AG04449 (cell line): ENCODE data around the gene PNLIPRP3.

Source experiments
- CTCF ChIA-PET: fragments of 350-600 bp; formaldehyde crosslinking; extraction: SDS; loops from one replicate; lab custom pipeline; 2021; ENCODE audit warnings: antibody characterized with exemption; lab: Yijun Ruan, JAX
- POLR2A ChIA-PET: fragments of 400-600, 350-600 bp; formaldehyde crosslinking; extraction: SDS; loops from one replicate; lab custom pipeline; 2020; ENCODE audit warnings: antibody characterized with exemption, inconsistent platforms; lab: Yijun Ruan, JAX
- DNase-seq: peaks from one replicate; pipeline ENCODE4 v3.0.0-alpha.2; 2010; ENCODE audit warnings: low read depth, low spot score
- H3K4me3 ChIP-seq: 2 replicates; pipeline ENCODE4 v1.5.1; 2011; ENCODE audit warnings: low read depth, mild to moderate bottlenecking, control low read depth, low read length
- CTCF ChIP-seq: IDR thresholded peaks from one replicate; pipeline ENCODE4 v1.5.1; 2011; ENCODE audit warnings: mild to moderate bottlenecking, moderate library complexity, low read length, control low read depth, inconsistent platforms; ENCODE audit not compliant: insufficient read depth; ENCODE audit errors: missing control alignments

The PNLIPRP3 gene

DNA sequence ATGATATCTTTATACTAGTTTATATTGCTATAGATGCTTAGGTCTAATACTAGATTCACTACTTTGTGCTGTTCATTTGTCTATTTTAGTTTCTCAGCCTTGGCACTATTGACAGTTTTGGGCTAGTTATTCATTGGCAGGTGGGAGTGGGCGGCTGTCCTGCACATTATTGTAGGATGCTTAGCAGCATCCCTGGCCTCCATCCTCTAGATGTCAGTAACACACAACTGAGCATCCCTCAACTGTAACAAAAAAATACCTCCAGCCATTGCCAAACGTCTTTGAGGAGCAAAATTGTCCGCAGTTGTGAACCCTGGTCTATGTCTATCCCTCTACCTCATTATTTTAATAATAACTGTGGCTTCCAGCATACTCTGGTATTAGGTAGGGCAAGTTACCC is 83.7 kb downstream of the PNLIPRP3 start:
- no peak overlapping the region for H3K4me3 ChIP-seq
- no peak for TF ChIP-seq CTCF
- POLR2A ChIA-PET: no interaction called here
- no peak for DNase-seq
- CTCF ChIA-PET: no interaction called here

DNA sequence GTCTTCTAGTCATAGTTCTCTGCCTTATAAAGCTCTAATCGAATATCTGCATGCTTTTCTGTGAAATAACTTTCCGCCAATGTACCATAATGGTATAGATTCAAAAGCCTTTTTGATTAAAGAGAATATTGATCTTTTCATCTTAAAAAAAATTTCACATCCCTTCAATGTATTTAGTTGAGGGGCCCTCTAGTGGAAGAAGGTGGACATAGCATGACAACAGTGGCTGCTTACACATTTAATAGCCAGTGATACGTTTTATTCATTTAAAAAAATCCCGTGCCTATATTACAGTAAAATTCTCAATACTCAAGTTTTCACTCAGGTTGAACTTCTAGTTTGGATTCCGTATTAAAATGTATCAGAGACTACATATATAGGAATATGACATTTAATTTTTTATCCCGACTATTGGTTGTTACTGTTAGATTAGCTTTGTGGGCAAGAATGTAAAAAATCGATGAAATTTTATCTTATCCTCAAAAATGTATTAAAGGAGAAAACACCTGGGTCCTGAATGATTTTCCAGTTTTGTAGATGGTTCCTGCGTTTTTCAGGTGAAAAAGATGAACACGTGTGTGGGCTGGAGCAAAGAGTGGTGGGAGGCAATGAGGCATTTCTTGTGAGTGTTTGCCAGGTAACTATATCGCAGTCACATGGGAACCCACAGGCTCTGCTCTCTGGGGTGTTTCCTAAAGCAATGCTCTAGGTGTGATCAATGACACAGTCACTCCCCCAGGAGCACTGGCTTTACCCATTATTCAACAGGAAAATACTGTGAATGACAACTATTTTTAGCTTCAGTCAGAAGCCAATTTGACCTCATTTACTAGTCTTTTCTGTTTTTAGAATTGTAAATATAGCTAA is 94.0 kb downstream of the PNLIPRP3 start:
- DNase-seq: no peak
- ChIA-PET POLR2A (no interaction called here), CTCF (interaction anchor here (0.9 to 2.7 kb wide), 3 partner anchors 9 to 31 kb away, joined by 3 to 10 read pairs (median 3); no protein-coding TSS in a partner anchor)

DNA sequence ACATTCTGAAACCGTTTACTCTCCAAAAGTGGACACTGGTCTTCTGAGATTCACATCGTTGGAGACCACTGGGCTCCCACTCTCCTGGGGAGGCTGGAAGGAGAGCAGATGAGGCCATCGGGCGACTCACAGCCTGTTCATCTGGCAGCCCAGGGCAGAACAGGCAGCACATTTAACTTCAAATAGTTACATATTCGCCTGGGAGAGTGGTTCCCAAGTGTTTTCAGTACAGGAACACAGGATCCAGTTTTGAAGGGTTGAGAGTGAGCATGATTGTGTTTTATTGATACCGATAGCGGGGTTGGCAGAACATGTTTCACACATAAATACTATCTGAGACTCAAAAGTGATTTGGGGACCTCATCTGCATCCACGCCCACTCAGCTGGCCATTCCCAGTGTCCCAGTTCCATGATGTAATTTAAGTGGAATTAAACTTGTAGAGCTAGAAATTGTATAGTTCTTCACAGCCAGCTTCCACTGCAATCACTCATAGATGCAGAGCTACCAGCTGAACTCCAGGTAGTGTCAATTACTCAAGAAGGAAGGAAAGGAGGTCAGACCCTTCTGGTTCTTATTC is 95.2 kb downstream of the PNLIPRP3 start:
- POLR2A ChIA-PET: no interaction called here
- H3K4me3 ChIP-seq: no peak overlapping the region
- no peak for DNase-seq
- CTCF ChIA-PET: interaction anchor here (1.5 to 2.7 kb wide), 2 partner anchors 8 to 9 kb away, joined by 3 to 10 read pairs; no protein-coding TSS in a partner anchor
- TF ChIP-seq CTCF: no peak

More for the DNA sequence above, 94.0 kb downstream of the PNLIPRP3 start:
- H3K4me3 ChIP-seq: no peak overlapping the region
- TF ChIP-seq CTCF: peak; percentile 44

GRCh38 chr10:116524736-116525135 is 97.1 kb downstream of the PNLIPRP3 start:
- H3K4me3 ChIP-seq: no peak overlapping the region
- DNase-seq: no peak
- CTCF ChIA-PET: no interaction called here
- POLR2A ChIA-PET: no interaction called here
- no peak for TF ChIP-seq CTCF

DNA sequence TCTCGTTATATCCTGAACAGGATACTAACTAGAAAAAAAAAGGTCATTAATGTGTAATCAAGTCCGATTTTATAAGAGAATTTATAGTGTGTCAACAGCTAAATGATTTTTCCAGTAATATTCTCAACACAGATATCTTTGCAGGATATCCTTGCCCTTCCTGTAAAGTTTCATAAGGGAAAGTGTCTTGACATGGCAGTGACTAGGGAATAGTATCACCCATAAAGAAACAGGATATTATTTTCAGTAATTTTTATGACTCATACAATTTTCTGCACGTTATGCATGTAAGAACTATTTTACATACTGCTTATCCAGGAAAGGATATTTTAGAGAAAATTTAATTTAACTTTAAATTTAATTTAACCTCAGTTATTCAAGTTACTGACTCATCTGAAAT is 98.6 kb downstream of the PNLIPRP3 start:
- no peak for DNase-seq
- ChIA-PET CTCF (no interaction called here), POLR2A (no interaction called here)
- H3K4me3 ChIP-seq: no peak overlapping the region
- TF ChIP-seq CTCF: no peak
